ENCODE data around the gene FRMD1. TPM values are rescaled to one million over a fixed set of nuclear protein-coding genes. Genes with fewer than 3 reads are reported as not detected.

The FRMD1 gene
- polyA plus RNA-seq, 3 donors: not detected

GRCh38 chr6:168100011-168100802 is 21.2 kb upstream of the FRMD1 start:
- H3K27ac ChIP-seq (ENCODE audit: low read depth in 1 of 2, low read length in 2 of 2): no peak overlapping the region
- H3K27me3 ChIP-seq (ENCODE audit: control insufficient read depth in 2 of 2, insufficient read depth in 2 of 2, low read length in 2 of 2): peaks cover 12 to 34% of the 10 kb centered on the region in 2 donors
- no peaks in the 10 kb centered on the region for H3K9me3 ChIP-seq (replicated peaks in 1 of 2; ENCODE audit: control insufficient read depth in 1 of 2, insufficient read depth in 1 of 2, low read length in 2 of 2)
- H3K27me3 Mint-ChIP-seq (ENCODE audit: low read depth in 3 of 3): peaks cover 32 to 42% (median 35%) of the 10 kb centered on the region in 3 donors
- no peaks in the 10 kb centered on the region for H3K36me3 Mint-ChIP-seq
- no peak overlapping the region for H2AFZ ChIP-seq (ENCODE audit: insufficient read depth, low read depth, low read length, poor library complexity, severe bottlenecking)
- H3K4me2 ChIP-seq (replicated peaks; ENCODE audit: extremely low read depth, low read length, poor library complexity, severe bottlenecking): no peak overlapping the region
- H3K9ac ChIP-seq (ENCODE audit: insufficient read depth, low read length, poor library complexity, severe bottlenecking): no peak overlapping the region
- no peak overlapping the region for H3K27ac Mint-ChIP-seq
- H4K20me1 ChIP-seq (ENCODE audit: insufficient read depth, low read length): no peaks in the 10 kb centered on the region
- H3K4me3 ChIP-seq (replicated peaks in 1 of 3; ENCODE audit: low read depth in 2 of 3, low read length in 3 of 3): no peak overlapping the region
- no peaks in the 10 kb centered on the region for H3K36me3 ChIP-seq (replicated peaks in 1 of 2; ENCODE audit: control insufficient read depth in 1 of 2, insufficient read depth in 2 of 2, low read length in 2 of 2)
- H3K79me2 ChIP-seq (ENCODE audit: insufficient read depth, low read length): no peaks in the 10 kb centered on the region
- DNase-seq: no peak
- 78% methylated on average over 9 of the region's 26 CpGs for WGBS (ENCODE audit: insufficient coverage)
- no peak for TF ChIP-seq CTCF (IDR thresholded peaks at IDR 0.05)
- H3K4me3 Mint-ChIP-seq: peak overlapping the region in 1 of 2 donors; percentile 59
- intact Hi-C loops (cut with micrococcal nuclease): no loop called here
- H3K4me1 ChIP-seq (ENCODE audit: control insufficient read depth in 1 of 2, insufficient read depth in 2 of 2, low read length in 2 of 2): no peaks in the 10 kb centered on the region
- H3K4me1 Mint-ChIP-seq: no peaks in the 10 kb centered on the region
- peaks cover 0 to 2% (median 0%) of the 10 kb centered on the region in 7 donors for H3K9me3 Mint-ChIP-seq

DNA sequence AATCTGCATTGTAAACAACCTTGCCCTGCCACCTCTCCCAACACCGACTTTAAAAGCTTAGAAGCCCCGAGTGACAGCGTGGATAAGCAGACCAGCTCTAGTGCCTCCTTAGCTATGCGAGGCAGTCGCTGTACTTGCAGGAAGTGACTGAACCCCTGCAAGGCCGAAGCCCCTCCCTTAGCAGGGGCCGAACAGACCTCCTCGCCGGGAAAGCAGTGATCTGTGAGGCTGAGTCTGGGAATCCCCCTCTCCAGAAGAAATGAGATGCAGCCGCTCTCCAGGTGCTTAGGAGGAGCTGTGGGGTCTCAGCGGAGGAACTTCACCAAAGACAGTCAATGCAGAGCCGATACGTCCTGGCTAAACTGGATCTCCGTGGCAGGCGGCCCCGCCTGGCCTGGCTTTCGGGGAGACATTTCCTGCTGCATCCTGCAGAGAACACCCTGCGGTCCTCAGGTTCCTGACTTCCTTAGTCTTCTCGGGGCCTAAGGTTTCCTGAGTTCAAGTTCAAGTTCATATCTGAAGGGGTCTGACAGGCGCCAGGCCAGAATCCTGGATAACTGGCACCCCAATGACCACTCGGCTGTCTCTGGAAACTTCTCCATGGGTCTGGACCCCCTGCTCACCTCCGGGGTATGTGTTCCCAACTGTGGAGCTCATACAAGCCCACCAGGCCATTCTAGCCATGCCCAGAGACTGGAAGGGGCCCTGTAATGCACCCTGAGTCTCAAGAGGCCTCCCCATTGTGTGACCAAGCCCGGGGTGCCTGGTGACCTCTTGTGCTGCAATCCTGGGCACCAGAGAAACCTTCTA is 20.4 kb upstream of the FRMD1 start:
- no peak overlapping the region for H3K27ac ChIP-seq (ENCODE audit: low read depth in 1 of 2, low read length in 2 of 2)
- intact Hi-C loops (cut with micrococcal nuclease): no loop called here
- peaks cover 31 to 42% (median 32%) of the 10 kb centered on the region in 3 donors for H3K27me3 Mint-ChIP-seq (ENCODE audit: low read depth in 3 of 3)

More for the DNA sequence above, 20.4 kb upstream of the FRMD1 start:
- no peaks in the 10 kb centered on the region for H4K20me1 ChIP-seq (ENCODE audit: insufficient read depth, low read length)
- H3K9me3 ChIP-seq (replicated peaks in 1 of 2; ENCODE audit: control insufficient read depth in 1 of 2, insufficient read depth in 1 of 2, low read length in 2 of 2): no peaks in the 10 kb centered on the region
- H3K4me3 ChIP-seq (replicated peaks in 1 of 3; ENCODE audit: low read depth in 2 of 3, low read length in 3 of 3): no peak overlapping the region
- H3K4me2 ChIP-seq (replicated peaks; ENCODE audit: extremely low read depth, low read length, poor library complexity, severe bottlenecking): no peak overlapping the region
- Mint-ChIP-seq H3K4me3 (no peak overlapping the region), H3K36me3 (no peaks in the 10 kb centered on the region), H3K4me1 (no peaks in the 10 kb centered on the region), H3K27ac (no peak overlapping the region), H3K9me3 (peaks cover 0 to 2% (median 0%) of the 10 kb centered on the region in 7 donors)
- no peak overlapping the region for H3K9ac ChIP-seq (ENCODE audit: insufficient read depth, low read length, poor library complexity, severe bottlenecking)
- H2AFZ ChIP-seq (ENCODE audit: insufficient read depth, low read depth, low read length, poor library complexity, severe bottlenecking): no peak overlapping the region
- H3K27me3 ChIP-seq (ENCODE audit: control insufficient read depth in 2 of 2, insufficient read depth in 2 of 2, low read length in 2 of 2): peaks cover 12 to 34% of the 10 kb centered on the region in 2 donors
- 57% methylated on average over 22 of the region's 23 CpGs for WGBS (ENCODE audit: insufficient coverage)
- no peaks in the 10 kb centered on the region for H3K36me3 ChIP-seq (replicated peaks in 1 of 2; ENCODE audit: control insufficient read depth in 1 of 2, insufficient read depth in 2 of 2, low read length in 2 of 2)
- no peak for TF ChIP-seq CTCF (IDR thresholded peaks at IDR 0.05)
- no peaks in the 10 kb centered on the region for H3K4me1 ChIP-seq (ENCODE audit: control insufficient read depth in 1 of 2, insufficient read depth in 2 of 2, low read length in 2 of 2)
- no peak for DNase-seq
- H3K79me2 ChIP-seq (ENCODE audit: insufficient read depth, low read length): no peaks in the 10 kb centered on the region

All from CD14-positive monocyte (primary cell).